ACC112 (cell line): ENCODE measurements around the gene SCARF2.
"Not testable (repeated sequence)": the region's sequence is repeated elsewhere in the genome, so short reads cannot be mapped to it uniquely, and the experiment has no call there.

Source experiments
- H2AFZ ChIP-seq: fragments of 200-600 bp; sonication (generic); one replicate; pipeline ENCODE4 v1.6.0; 2017; ENCODE audit warnings: antibody characterized with exemption, low read length; ENCODE audit not compliant: unreplicated experiment
- H3K27ac ChIP-seq: fragments of 200-600 bp; sonication (generic); 2 replicates; pipeline ENCODE4 v1.5.1; 2014; ENCODE audit warnings: low read depth, mild to moderate bottlenecking, antibody characterized with exemption, low read length, moderate library complexity
- H3K27me3 ChIP-seq: fragments of 200-600 bp; sonication (generic); 2 replicates; pipeline ENCODE4 v1.6.1; 2014; ENCODE audit warnings: mild to moderate bottlenecking, antibody characterized with exemption, low read length, moderate library complexity, mixed read lengths; ENCODE audit not compliant: insufficient read depth
- H3K36me3 ChIP-seq: fragments of 200-600 bp; sonication (generic); 2 replicates; pipeline ENCODE4 v1.6.1; 2016; ENCODE audit warnings: mild to moderate bottlenecking, antibody characterized with exemption, low read length, moderate library complexity, mixed read lengths; ENCODE audit not compliant: insufficient read depth
- H3K4me1 ChIP-seq: fragments of 200-600 bp; sonication (generic); one replicate; pipeline ENCODE4 v1.6.1; 2016; ENCODE audit warnings: low read length, mixed read lengths; ENCODE audit not compliant: insufficient read depth, unreplicated experiment, control insufficient read depth
- H3K4me3 ChIP-seq: fragments of 200-600 bp; sonication (generic); 2 replicates; pipeline ENCODE4 v1.5.1; 2014; ENCODE audit warnings: mild to moderate bottlenecking, low read depth, low read length
- H3K79me2 ChIP-seq: fragments of 200-600 bp; sonication (generic); one replicate; pipeline ENCODE4 v1.6.0; 2016; ENCODE audit warnings: low read length; ENCODE audit not compliant: control insufficient read depth, unreplicated experiment, insufficient read depth

SCARF2 gene

GRCh38 chr22:20437613-20438426 is at the start of gene SCARF2:
Gene SCARF2, minus strand, starts transcription at chr22:20437825. Its CDS starts 71 bp downstream, at chr22:20437754.
- Histone ChIP-seq H3K79me2 (peaks cover 35% of the 10 kb centered on the region), H3K36me3 (no peaks in the 10 kb centered on the region), H3K4me1 (peaks cover 17% of the 10 kb centered on the region), H2AFZ (no peak within 1 kb of the TSS), H3K27me3 (no peaks in the 10 kb centered on the region), H3K4me3 (peak within 1 kb of the TSS; percentile 97), H3K27ac (no peak within 1 kb of the TSS)

GRCh38 chr22:20486229-20486628 is 48.6 kb upstream of the SCARF2 start:
- Histone ChIP-seq H3K27me3 (no peaks in the 10 kb centered on the region), H3K27ac (no peak overlapping the region), H3K4me1 (no peaks in the 10 kb centered on the region), H3K36me3 (no peaks in the 10 kb centered on the region), H2AFZ (no peak overlapping the region), H3K79me2 (peaks cover 7% of the 10 kb centered on the region), H3K4me3 (no peak overlapping the region)

- Histone ChIP-seq H3K36me3 (no peaks in the 10 kb centered on the region), H3K27ac (no peak overlapping the region), H3K79me2 (peaks cover 5% of the 10 kb centered on the region), H2AFZ (no peak overlapping the region), H3K4me1 (no peaks in the 10 kb centered on the region), H3K4me3 (no peak overlapping the region), H3K27me3 (no peaks in the 10 kb centered on the region)
These were observed 47.5 kb upstream of the SCARF2 start for GRCh38 chr22:20484948-20485683.

- Histone ChIP-seq H2AFZ (no peak overlapping the region), H3K4me3 (no peak overlapping the region)
These were observed 46.1 kb upstream of the SCARF2 start for GRCh38 chr22:20483771-20484170.

GRCh38 chr22:20483143-20483506 is 45.5 kb upstream of the SCARF2 start:
- not testable (repeated sequence) for H3K79me2 ChIP-seq, H3K27me3 ChIP-seq, H3K36me3 ChIP-seq, H2AFZ ChIP-seq, H3K4me3 ChIP-seq, H3K27ac ChIP-seq, H3K4me1 ChIP-seq

More at GRCh38 chr22:20483771-20484170, 46.1 kb upstream of the SCARF2 start:
- no peaks in the 10 kb centered on the region for H3K36me3 ChIP-seq
- no peaks in the 10 kb centered on the region for H3K4me1 ChIP-seq
- no peaks in the 10 kb centered on the region for H3K79me2 ChIP-seq
- H3K27me3 ChIP-seq = no peaks in the 10 kb centered on the region
- H3K27ac ChIP-seq = no peak overlapping the region

GRCh38 chr22:20479612-20480196 is 42.1 kb upstream of the SCARF2 start:
- H3K27ac ChIP-seq = no peak overlapping the region
- H2AFZ ChIP-seq = no peak overlapping the region
- H3K27me3 ChIP-seq = no peaks in the 10 kb centered on the region
- H3K79me2 ChIP-seq = no peaks in the 10 kb centered on the region
- no peak overlapping the region for H3K4me3 ChIP-seq
- no peaks in the 10 kb centered on the region for H3K36me3 ChIP-seq
- no peaks in the 10 kb centered on the region for H3K4me1 ChIP-seq

- not testable (repeated sequence) for H3K27ac ChIP-seq, H2AFZ ChIP-seq, H3K79me2 ChIP-seq, H3K36me3 ChIP-seq, H3K27me3 ChIP-seq, H3K4me1 ChIP-seq, H3K4me3 ChIP-seq
These were observed 40.4 kb upstream of the SCARF2 start for GRCh38 chr22:20478059-20478458.

- not testable (repeated sequence) for H3K79me2 ChIP-seq, H2AFZ ChIP-seq
These were observed 37.9 kb upstream of the SCARF2 start for GRCh38 chr22:20475569-20475968.

GRCh38 chr22:20475115-20475436 is 37.5 kb upstream of the SCARF2 start:
- no peaks in the 10 kb centered on the region for H3K4me1 ChIP-seq
- no peaks in the 10 kb centered on the region for H3K27me3 ChIP-seq
- H3K36me3 ChIP-seq = no peaks in the 10 kb centered on the region
- no peak overlapping the region for H3K4me3 ChIP-seq
- no peaks in the 10 kb centered on the region for H3K79me2 ChIP-seq
- no peak overlapping the region for H2AFZ ChIP-seq
- H3K27ac ChIP-seq = no peak overlapping the region

More at GRCh38 chr22:20475569-20475968, 37.9 kb upstream of the SCARF2 start:
- H3K4me3 ChIP-seq, H3K27me3 ChIP-seq, H3K27ac ChIP-seq, H3K36me3 ChIP-seq, H3K4me1 ChIP-seq: not testable (repeated sequence)

GRCh38 chr22:20472629-20473442 is 35.2 kb upstream of the SCARF2 start:
- no peak overlapping the region for H2AFZ ChIP-seq
- H3K27ac ChIP-seq = no peak overlapping the region
- H3K79me2 ChIP-seq = no peaks in the 10 kb centered on the region
- no peak overlapping the region for H3K4me3 ChIP-seq
- no peaks in the 10 kb centered on the region for H3K4me1 ChIP-seq
- no peaks in the 10 kb centered on the region for H3K27me3 ChIP-seq
- no peaks in the 10 kb centered on the region for H3K36me3 ChIP-seq
